Heart right ventricle (tissue), 16 donors: Measurements from ENCODE around the gene SET. TPM values are rescaled to one million over a fixed set of nuclear protein-coding genes. Genes with fewer than 3 reads are reported as not detected.

ENCODE experiments used
- ATAC-seq, 8 donors: fragments of 200-7000 bp; cut with Tn5 transposase; one replicate each; pipeline ENCODE4 v1.9.1; 2020; ENCODE audit warnings: mild to moderate bottlenecking in 8 of 8, moderate library complexity in 8 of 8, moderate number of reproducible peaks in 1 of 8
- DNase-seq, 2 donors: peaks; one replicate each; pipeline ENCODE4 v3.0.0-alpha.2; 2020
- H3K27ac ChIP-seq, 10 donors: fragments of 200-600 bp; sonication (generic) in 2 of 10; one replicate each; pipeline versions ENCODE4 v1.5.0 to v1.8.0; 2020 to 2022; ENCODE audit warnings: mild to moderate bottlenecking in 3 of 10
- H3K27me3 ChIP-seq, 7 donors: fragments of 200-600 bp; one replicate each; pipeline ENCODE4 v1.8.0; 2021 to 2022; ENCODE audit warnings: mild to moderate bottlenecking in 2 of 7
- H3K36me3 ChIP-seq, 9 donors: fragments of 200-600 bp; sonication (generic) in 1 of 9; one replicate each; pipeline versions ENCODE4 v1.5.0 to v1.8.0; 2020 to 2022; ENCODE audit warnings: mild to moderate bottlenecking in 2 of 9
- H3K4me1 ChIP-seq, 9 donors: fragments of 200-600 bp; sonication (generic) in 1 of 9; one replicate each; pipeline versions ENCODE4 v1.5.0 to v1.8.0; 2020 to 2022; ENCODE audit warnings: mild to moderate bottlenecking in 4 of 9
- H3K4me3 ChIP-seq, 10 donors: fragments of 200-600 bp; sonication (generic) in 2 of 10; one replicate each; pipeline versions ENCODE4 v1.5.0 to v1.8.0; 2020 to 2022; ENCODE audit warnings: mild to moderate bottlenecking in 7 of 10, moderate library complexity in 2 of 10
- H3K9me3 ChIP-seq, 11 donors: fragments of 200-600 bp in 10 of 11; sonication (generic) in 2 of 11; one replicate each; pipeline versions ENCODE4 v1.5.0 to v1.8.0; 2013 to 2022; ENCODE audit warnings: mild to moderate bottlenecking in 2 of 11, control low read depth in 1 of 11, moderate library complexity in 1 of 11
- WGBS, 2 donors: extraction: QIAGEN DNeasy Blood & Tissue Kit; methylation state at CpG; one replicate each; pipeline ENCODE4 v1.1.7; 2013; ENCODE audit warnings: inconsistent platforms in 1 of 2; 5-methylcytosine and 5-hydroxymethylcytosine counted together
- intact Hi-C, 10 donors: fragments of 100-400 bp; cut with DNase I; formaldehyde crosslinking; loops; one replicate each; pipeline versions ENCODE4 v1.11.1 to v1.14.2; 2022
- polyA plus RNA-seq, 2 donors: library from polyadenylated mRNA; stranded (reverse); fragments of 200-250 nt; gene quantifications; one replicate each; pipeline ENCODE4 v1.2.3, GENCODE V29; 2013
- total RNA-seq, 10 donors: library from RNA; stranded (reverse); fragmentation: NEBNext Ultra II Directional in 3 of 10; extraction: Animal tissue kit (Norgen Biotek cat#: 25700) in 3 of 10; gene quantifications; one replicate each; pipeline versions ENCODE4 v1.2.1 to v1.2.4, GENCODE V29; 2021 to 2023
- TF ChIP-seq, protein P1 (sequence below), 9 donors: fragments of 200-600 bp; sonication (generic) in 2 of 9; IDR thresholded peaks; one replicate each; pipeline versions ENCODE4 v1.5.0 to v1.8.0; 2021 to 2022; ENCODE audit warnings: antibody characterized with exemption in 9 of 9, mild to moderate bottlenecking in 5 of 9, moderate library complexity in 1 of 9
- donor health status: Arrhythmogenic right ventricular cardiomyopathy.
- donor health status: ischemic (EF 13 %, LVEDD 7.1; RV severe dilation, severe dysfunction).
- donor health status: healthy with polysubstance abuse.
- donor health status: DM: no; HTN: yes; CAD: no.
- donor health status: DM: no; HTN: no; CAD: no.
- donor health status: ischemic (EF 25% LVEDD 6.9; RV normal size, moderate dysfunction).
- donor health status: ischemic (EF 25% LVEDD 5.7; RV mildly dilated, moderate dysfunction).
- donor health status: healthy.
- donor health status: DM: yes; HTN: yes; CAD: no.
- donor health status: Ischemic cardiomyopathy.
- donor health status: ischemic (EF 35%, LVEDD 5.7; RV mildly dilated, moderate dysfunction).
- donor health status: nonischemic (EF 11% LVEDD 7.7; RV severe dilation, severe dysfunction).
- donor health status: DM: yes; HTN: yes; CAD: no.
- donor health status: PGD.
- donor health status: ischemic (EF 29% LVEDD 5.4; RV normal size, mild dysfunction).
- donor health status: nonischemic (EF 23%, LVEDD 6.1; RV moderate dilation, normal function).

Gene SET
- total and polyA plus RNA-seq, 12 donors = 87.0 to 228 (median 196) TPM

GRCh38 chr9:128733256-128733655 is 44.2 kb downstream of the SET start:
- Histone ChIP-seq H3K4me1 (peaks cover 0 to 9% (median 0%) of the 10 kb centered on the region in 9 donors), H3K36me3 (peaks cover 0 to 80% (median 12%) of the 10 kb centered on the region in 9 donors), H3K9me3 (no peaks in the 10 kb centered on the region), H3K27ac (peak overlapping the region in 5 of 10 donors; percentile 37 to 61 (median 48)), H3K27me3 (no peaks in the 10 kb centered on the region), H3K4me3 (no peak overlapping the region)
- WGBS, 2 donors = 26 to 32% methylated on average over 9 of the region's 9 CpGs
- peak in 7 of 8 donors; percentile 51 to 79 (median 64) for ATAC-seq
- TF ChIP-seq, protein P1, sequence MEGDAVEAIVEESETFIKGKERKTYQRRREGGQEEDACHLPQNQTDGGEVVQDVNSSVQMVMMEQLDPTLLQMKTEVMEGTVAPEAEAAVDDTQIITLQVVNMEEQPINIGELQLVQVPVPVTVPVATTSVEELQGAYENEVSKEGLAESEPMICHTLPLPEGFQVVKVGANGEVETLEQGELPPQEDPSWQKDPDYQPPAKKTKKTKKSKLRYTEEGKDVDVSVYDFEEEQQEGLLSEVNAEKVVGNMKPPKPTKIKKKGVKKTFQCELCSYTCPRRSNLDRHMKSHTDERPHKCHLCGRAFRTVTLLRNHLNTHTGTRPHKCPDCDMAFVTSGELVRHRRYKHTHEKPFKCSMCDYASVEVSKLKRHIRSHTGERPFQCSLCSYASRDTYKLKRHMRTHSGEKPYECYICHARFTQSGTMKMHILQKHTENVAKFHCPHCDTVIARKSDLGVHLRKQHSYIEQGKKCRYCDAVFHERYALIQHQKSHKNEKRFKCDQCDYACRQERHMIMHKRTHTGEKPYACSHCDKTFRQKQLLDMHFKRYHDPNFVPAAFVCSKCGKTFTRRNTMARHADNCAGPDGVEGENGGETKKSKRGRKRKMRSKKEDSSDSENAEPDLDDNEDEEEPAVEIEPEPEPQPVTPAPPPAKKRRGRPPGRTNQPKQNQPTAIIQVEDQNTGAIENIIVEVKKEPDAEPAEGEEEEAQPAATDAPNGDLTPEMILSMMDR (IDR thresholded peaks at IDR 0.05) = peak; percentile 22 to 73 (median 66)
- DNase-seq = peak in 1 of 2 donors; percentile 57
- intact Hi-C loops = no loop called here

DNA sequence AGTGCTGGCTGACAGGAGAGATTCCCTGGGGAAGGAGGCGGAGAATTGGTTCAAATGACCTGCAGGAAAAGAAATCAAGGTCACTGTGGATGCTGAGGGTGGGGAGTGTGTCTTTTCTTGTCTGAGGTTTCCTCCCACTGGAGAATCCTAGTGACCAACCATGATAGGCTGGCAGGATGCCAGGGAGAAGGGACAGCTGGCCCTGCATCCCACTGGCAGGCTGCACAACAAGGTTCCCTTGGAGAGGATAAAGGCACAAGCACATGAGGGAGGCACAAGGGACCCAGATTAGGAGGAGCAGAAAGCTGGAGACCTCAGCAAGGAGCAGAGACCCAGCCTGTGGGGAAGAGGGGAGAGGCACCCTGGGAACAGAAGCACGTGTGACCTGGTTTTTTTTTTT is 46.4 kb downstream of the SET start:
- whole genome bisulfite sequencing, 2 donors = 60 to 61% methylated on average over 2 of the region's 2 CpGs
- peaks cover 0 to 92% (median 24%) of the 10 kb centered on the region in 9 donors for H3K36me3 ChIP-seq
- intact Hi-C loops = no loop called here

DNA sequence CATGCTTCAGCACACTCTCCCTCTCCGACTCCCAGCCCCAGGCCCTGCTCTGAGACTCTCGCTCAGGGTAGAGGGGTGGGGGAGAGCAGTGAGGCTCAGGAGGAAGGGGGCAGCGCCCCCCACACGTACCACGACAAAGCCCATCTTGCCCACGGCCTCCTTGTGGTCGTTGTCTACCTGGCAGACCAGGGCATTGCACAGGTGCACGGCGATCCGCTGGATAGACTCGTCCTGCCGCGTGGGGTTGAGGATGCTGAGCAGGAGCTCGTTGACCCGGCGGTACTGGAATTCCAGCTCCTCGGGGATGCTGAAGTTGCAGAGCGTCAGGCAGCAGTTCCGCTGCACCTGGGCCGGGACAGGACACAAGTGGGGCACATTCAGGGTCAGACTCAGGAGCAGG is 53.4 kb downstream of the SET start:
- Histone ChIP-seq H3K36me3 (peaks cover 0 to 81% (median 27%) of the 10 kb centered on the region in 9 donors), H3K27me3 (no peaks in the 10 kb centered on the region), H3K27ac (no peak overlapping the region), H3K4me3 (no peak overlapping the region), H3K4me1 (no peaks in the 10 kb centered on the region), H3K9me3 (no peaks in the 10 kb centered on the region)
- TF ChIP-seq, protein P1 (IDR thresholded peaks at IDR 0.05) = no peak
- DNase-seq = no peak
- intact Hi-C loops = no loop called here
- ATAC-seq = peak in 1 of 8 donors; percentile 28
- 85 to 88% methylated on average over 20 of the region's 20 CpGs for WGBS, 2 donors

More for the DNA sequence above, 46.4 kb downstream of the SET start:
- peak in 1 of 2 donors; percentile 36 for DNase-seq
- ATAC-seq = peak in 1 of 8 donors; percentile 25
- Histone ChIP-seq H3K4me1 (peaks cover 0 to 9% (median 0%) of the 10 kb centered on the region in 9 donors), H3K27ac (no peak overlapping the region), H3K9me3 (no peaks in the 10 kb centered on the region), H3K4me3 (no peak overlapping the region), H3K27me3 (no peaks in the 10 kb centered on the region)
- TF ChIP-seq, protein P1 (IDR thresholded peaks at IDR 0.05) = no peak

DNA sequence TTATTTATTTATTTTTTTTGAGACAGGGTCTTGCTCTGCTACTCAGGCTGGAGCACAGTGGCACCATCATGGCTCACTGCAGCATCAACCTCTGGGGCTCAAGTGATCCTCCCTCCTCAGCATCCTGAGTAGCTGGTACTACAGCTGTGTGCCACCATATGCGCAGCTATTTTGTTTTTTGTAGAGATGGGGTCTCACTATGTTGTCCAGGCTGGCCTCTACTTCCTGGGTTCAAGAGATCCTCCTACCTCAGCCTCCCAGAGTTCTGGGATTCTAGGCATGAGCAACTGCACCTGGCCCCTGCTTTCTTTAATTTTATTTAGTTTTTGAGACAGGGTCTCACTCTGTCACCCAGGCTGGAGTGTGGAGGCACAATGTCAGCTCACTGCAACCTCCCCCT is 54.4 kb downstream of the SET start:
- Histone ChIP-seq H3K4me3 (no peak overlapping the region), H3K27me3 (no peaks in the 10 kb centered on the region), H3K4me1 (no peaks in the 10 kb centered on the region), H3K36me3 (peaks cover 0 to 83% (median 27%) of the 10 kb centered on the region in 9 donors), H3K27ac (no peak overlapping the region), H3K9me3 (no peaks in the 10 kb centered on the region)
- ATAC-seq = no peak
- WGBS, 2 donors = 97 to 100% methylated on average over 1 of the region's 1 CpG
- intact Hi-C loops = no loop called here
- no peak for DNase-seq
- TF ChIP-seq, protein P1 (IDR thresholded peaks at IDR 0.05) = no peak

Other genes with a start within 250 kb of the SET start
- 10 to 100 TPM; 10.9 to 17.1 (median 14.8) TPM for gene ODF2, start 233.2 kb upstream of the SET start, total RNA-seq
- 10 to 100 TPM; 13.2 to 19.7 TPM for gene ODF2, start 233.2 kb upstream of the SET start, polyA plus RNA-seq
- gene GLE1, start 184.5 kb upstream of the SET start, total RNA-seq = 10 to 100 TPM; 15.0 to 24.5 (median 19.9) TPM
- 10 to 100 TPM; 10.5 to 12.4 TPM for gene GLE1, start 184.5 kb upstream of the SET start, polyA plus RNA-seq
- 100 to 1,000 TPM; 250 to 449 (median 379) TPM for gene SPTAN1, start 136.6 kb upstream of the SET start, total RNA-seq
- gene SPTAN1, start 136.6 kb upstream of the SET start, polyA plus RNA-seq = 100 to 1,000 TPM; 119 to 177 TPM
- 10 to 100 TPM; 22.1 to 44.8 (median 30.1) TPM for gene DYNC2I2, start 32.4 kb upstream of the SET start, total RNA-seq
- gene DYNC2I2, start 32.4 kb upstream of the SET start, polyA plus RNA-seq = 10 to 100 TPM; 60.1 to 83.2 TPM
- 1 to 10 TPM; 3.7 to 8.9 (median 4.7) TPM for gene PKN3, start 13.3 kb downstream of the SET start, total RNA-seq
- 10 to 100 TPM; 10.6 to 12.7 TPM for gene PKN3, start 13.3 kb downstream of the SET start, polyA plus RNA-seq
- 10 to 100 TPM in 2 of 10 donors, 1 to 10 TPM in 8; 4.1 to 22.5 (median 6.0) TPM for gene ZDHHC12, start 34.9 kb downstream of the SET start, total RNA-seq
- 10 to 100 TPM; 15.2 to 36.6 TPM for gene ZDHHC12, start 34.9 kb downstream of the SET start, polyA plus RNA-seq
- gene ZER1, start 82.7 kb downstream of the SET start, total RNA-seq = 10 to 100 TPM; 51.8 to 71.1 (median 60.9) TPM
- 10 to 100 TPM; 24.3 to 36.3 TPM for gene ZER1, start 82.7 kb downstream of the SET start, polyA plus RNA-seq
- gene TBC1D13, start 98.0 kb downstream of the SET start, total RNA-seq = 10 to 100 TPM; 15.0 to 21.3 (median 17.8) TPM
- gene TBC1D13, start 98.0 kb downstream of the SET start, polyA plus RNA-seq = 10 to 100 TPM; 12.3 to 13.5 TPM
- 10 to 100 TPM; 40.9 to 97.2 (median 52.0) TPM for gene ENDOG, start 129.3 kb downstream of the SET start, total RNA-seq
- gene ENDOG, start 129.3 kb downstream of the SET start, polyA plus RNA-seq = 10 to 100 TPM; 51.3 to 98.8 TPM
- gene SPOUT1, start 140.6 kb downstream of the SET start, total RNA-seq = 10 to 100 TPM in 9 of 10 donors, 1 to 10 TPM in 1; 9.9 to 22.1 (median 16.4) TPM
- gene SPOUT1, start 140.6 kb downstream of the SET start, polyA plus RNA-seq = 10 to 100 TPM; 20.8 to 22.4 TPM
- gene KYAT1, start 192.7 kb downstream of the SET start, total RNA-seq = 10 to 100 TPM in 7 of 10 donors, 1 to 10 TPM in 3; 8.9 to 20.3 (median 11.1) TPM
- gene KYAT1, start 192.7 kb downstream of the SET start, polyA plus RNA-seq = 10 to 100 TPM; 10.9 to 12.7 TPM
- gene LRRC8A, start 192.9 kb downstream of the SET start, total RNA-seq = 10 to 100 TPM; 15.2 to 45.1 (median 19.6) TPM
- gene LRRC8A, start 192.9 kb downstream of the SET start, polyA plus RNA-seq = 10 to 100 TPM; 13.2 to 41.7 TPM
- gene PHYHD1, start 231.8 kb downstream of the SET start, total RNA-seq = 10 to 100 TPM; 14.7 to 38.9 (median 21.8) TPM
- gene PHYHD1, start 231.8 kb downstream of the SET start, polyA plus RNA-seq = 10 to 100 TPM; 26.3 to 49.2 TPM